ENCODE data around the gene ASMT.
A peak's percentile ranks its signal among the peaks of the same experiment; 100 is the strongest.
"Not testable (repeated sequence)": the region's sequence is repeated elsewhere in the genome, so short reads cannot be mapped to it uniquely, and the experiment has no call there.

The ASMT gene, protein sequence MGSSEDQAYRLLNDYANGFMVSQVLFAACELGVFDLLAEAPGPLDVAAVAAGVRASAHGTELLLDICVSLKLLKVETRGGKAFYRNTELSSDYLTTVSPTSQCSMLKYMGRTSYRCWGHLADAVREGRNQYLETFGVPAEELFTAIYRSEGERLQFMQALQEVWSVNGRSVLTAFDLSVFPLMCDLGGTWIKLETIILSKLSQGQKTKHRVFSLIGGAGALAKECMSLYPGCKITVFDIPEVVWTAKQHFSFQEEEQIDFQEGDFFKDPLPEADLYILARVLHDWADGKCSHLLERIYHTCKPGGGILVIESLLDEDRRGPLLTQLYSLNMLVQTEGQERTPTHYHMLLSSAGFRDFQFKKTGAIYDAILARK

DNA sequence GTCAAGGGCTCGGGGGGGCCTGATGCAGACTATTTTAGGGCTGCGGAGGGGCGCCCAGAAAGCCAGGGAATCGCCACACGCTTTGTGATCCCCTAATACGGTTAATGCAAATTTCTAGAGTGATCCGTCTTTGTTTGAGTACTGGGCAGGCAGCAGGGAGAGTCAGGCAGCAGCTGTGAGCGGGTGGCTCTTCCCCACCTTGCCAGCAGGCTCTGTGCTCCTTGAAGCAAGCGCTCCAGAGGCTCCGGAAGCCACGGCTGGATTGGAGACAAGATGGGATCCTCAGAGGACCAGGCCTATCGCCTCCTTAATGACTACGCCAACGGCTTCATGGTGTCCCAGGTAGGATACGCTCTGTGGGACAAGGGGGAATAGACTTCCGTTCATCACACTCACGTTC is at the start of gene ASMT:
Gene ASMT, plus strand, starts transcription at position 133 of the 400 bp plus-strand sequence. Its CDS starts 141 bp downstream, at position 274.
- DNase-seq = no peak

DNA sequence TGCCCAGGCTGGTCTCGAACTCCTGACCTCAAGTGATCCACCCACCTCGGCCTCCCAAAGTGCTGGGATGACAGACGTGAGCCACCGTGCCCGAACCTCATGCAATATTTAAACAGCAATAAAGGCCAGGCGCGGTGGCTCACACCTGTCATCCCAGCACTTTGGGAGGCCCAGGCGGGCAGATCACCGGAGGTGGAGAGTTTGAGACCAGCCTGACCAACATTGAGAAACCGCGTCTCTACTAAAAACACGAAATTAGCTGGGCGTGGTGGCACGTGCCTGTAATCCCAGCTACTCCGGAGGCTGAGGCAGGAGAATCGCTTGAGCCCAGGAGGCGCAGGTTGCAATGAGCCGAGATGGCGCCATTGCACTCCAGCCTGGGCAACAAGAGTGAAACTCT is 40.7 kb upstream of the ASMT start:
- not testable (repeated sequence) for DNase-seq

DNA sequence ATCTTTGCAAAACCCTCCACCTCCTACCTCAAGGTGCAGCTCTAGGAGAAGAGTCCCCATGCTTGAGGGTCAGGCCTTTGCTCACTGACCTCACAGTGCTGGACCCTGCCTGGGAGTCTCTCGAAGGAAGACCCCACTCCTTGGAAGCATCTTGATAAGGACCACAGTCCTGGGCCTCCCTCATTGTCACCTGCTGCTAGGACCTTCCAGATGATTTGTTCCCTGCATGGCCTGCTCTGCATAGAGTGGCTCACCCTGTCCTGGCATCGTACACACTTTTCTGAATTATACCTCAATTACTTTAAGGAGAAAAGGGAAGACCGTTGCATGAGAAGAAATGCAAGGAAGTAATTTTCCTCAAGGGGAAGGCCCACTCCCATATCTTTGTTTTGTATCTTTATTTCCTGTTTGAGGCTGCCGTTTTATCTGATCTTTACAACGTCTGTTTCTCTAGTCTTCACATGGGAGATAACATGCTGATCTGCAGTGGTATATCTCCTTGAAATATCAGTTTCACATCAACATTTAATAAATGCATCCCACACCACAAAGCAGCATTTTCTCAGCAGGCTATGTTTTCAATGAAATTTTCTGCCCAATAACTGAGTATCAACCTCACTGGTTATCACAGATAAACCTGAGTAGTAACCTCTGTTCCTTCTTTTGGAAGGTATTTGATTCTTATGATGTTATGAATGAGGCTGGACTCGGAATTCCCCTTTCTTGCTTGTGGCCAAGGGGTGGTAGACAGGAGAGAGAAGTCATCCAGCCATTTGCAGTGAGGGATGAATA is 38.5 kb upstream of the ASMT start:
- DNase-seq = no peak

DNA sequence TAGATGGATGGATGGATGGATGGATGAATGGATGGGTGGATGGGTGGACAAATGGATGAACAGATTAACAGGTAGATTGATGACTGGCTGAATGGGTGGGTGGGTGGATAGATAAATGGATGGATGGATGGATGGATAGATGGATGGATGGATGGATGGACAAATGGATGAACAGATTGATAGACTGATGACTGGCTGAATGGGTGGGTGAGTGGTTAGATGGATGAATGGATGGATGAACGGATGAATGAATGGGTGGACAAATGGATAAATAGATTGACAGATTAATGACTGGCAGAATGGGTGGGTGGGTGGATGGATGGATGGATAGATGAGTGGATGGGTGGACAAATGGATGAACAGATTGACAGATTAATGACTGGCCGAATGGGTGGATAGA is 37.0 kb upstream of the ASMT start:
- no peak for DNase-seq

DNA sequence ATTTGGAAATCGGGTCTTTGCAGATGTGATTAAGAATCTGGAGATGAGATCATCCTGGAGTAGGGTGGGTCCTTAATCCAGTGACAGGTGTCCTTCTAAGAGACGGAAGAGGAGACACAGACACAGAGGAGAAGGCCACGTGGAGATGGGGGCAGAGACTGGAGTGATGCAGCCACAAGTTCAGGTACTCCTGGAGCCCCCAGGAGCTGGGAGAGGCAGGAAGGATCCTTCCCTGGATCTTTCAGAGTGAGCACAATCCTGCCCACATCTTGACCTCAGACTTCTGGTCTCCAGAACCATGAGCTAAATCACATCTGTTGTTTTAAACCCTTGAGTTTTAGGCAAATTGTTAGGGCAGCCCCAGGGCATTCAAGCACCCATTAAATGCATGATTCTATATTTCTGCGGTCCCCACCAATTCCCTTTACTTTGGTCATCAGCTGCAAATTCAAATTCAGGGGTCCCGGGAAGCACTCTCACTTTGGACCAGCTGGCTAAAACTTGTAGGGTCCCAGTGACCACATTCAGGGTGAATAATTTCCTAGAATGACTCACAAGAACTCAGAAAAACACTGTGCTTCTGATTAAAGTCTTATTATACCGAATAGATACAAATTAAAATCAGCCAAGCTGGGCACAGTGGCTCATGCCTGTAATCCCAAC is 36.2 kb upstream of the ASMT start:
- DNase-seq = no peak

DNA sequence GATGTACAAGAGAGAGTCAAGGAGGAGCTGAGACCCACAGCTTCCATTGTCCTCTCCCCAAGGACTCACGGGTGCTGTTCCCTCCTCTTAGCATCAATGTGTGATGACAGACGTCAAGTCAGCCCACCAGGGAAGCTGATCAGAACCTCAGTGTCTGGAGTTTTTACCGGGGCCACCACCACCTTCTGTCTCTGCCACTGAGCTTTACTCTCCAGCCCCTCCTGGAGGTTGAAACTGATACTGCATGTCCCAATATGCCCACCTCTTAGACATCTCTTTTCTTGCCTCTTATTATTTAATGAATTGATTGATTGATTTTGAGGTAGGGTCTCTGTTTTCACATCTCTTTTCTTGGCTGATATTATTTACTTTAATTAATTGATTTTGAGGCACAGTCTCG is 33.7 kb upstream of the ASMT start:
- peak; percentile 11 to 42 (median 24) for DNase-seq

DNA sequence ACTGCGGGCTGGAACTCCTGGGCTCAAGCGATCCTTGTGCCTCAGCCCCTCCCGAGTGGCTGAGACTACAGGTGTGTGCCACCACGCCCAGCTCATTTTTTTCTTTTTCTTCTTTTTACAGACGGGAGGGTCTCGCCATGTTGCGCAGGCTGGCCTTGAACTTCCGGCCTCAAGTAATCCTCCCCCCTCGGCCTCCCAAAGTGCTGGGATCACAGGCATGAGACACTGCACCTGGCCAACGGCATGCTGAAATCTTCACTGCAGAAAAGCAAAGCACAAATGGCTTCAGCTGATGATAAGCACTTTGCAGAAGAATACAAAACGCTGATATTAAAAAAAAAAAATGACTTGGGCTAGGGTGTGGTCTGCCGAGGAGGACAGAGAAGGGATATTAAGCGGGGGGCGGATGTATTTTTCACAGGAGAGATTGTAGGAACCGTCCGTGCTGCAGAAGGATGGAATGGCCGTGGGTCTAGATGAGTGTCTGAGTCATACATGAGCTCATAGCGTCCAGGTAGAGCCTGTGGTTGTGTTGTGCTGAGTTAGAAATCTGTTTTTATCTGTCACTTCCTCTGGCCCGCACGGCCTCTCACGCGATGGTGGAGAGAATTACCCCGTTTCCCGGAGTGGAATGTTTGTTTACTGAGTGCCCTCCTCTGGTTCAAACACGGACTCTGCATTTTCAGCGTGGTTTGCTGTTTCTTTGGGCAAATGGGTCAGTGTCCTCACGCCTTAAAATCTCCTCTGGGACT is 32.0 kb upstream of the ASMT start:
- no peak for DNase-seq

DNA sequence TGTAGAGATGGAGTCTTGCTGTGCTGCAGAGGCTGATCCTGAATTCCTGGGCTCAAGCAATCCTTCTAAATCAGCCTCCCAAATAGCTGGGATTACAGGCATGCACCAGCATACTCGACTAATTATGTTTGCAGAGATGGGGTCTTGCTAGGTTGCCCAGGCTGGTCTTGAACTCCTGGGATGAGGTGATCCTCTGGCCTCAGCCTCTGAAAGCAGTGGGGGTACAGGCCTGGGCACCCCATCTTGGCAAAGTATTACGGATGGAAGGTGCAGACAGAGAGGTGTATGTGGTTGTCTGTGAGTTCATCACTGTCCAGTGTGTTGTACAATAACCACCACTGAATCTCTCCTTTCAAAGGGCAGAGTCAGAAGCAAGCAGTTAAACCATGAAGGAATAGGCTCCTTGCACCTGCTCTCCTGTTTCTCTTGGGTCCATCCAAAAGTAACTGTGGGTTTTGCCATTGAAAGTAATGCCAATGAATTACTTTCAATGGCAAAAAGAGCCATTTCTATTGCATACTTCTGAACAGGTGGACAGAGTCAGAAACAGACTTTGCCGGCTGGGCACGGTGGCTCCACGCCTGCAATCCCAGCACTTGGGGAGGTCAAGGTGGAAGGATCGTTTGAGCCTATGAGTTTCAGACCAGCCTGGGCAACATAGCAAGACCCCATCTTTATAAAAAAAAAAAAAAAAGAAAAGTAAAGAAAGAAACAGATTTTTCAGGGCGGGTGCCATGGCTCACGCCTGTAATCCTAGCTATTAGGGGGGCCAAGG is 30.4 kb upstream of the ASMT start:
- DNase-seq = no peak

DNA sequence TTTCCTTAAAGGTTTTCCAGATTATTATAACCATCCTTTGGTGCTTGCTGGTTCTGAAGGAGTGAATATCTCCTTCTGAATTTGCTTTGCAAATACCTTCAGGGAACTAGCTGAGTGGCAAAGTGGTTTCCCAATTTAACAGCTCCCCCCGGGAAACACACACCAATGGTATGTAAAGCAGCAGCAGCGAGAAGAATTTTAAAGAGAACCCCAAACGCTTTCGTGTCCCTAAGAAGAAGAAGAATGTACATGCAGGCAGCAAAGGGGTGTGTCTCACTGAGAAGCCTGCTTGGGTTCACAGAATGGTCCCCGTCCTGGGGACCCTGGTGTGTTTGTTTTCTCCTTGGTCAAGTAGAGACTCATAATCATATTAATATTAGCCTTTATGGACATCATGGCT is 27.7 kb upstream of the ASMT start:
- no peak for DNase-seq

DNA sequence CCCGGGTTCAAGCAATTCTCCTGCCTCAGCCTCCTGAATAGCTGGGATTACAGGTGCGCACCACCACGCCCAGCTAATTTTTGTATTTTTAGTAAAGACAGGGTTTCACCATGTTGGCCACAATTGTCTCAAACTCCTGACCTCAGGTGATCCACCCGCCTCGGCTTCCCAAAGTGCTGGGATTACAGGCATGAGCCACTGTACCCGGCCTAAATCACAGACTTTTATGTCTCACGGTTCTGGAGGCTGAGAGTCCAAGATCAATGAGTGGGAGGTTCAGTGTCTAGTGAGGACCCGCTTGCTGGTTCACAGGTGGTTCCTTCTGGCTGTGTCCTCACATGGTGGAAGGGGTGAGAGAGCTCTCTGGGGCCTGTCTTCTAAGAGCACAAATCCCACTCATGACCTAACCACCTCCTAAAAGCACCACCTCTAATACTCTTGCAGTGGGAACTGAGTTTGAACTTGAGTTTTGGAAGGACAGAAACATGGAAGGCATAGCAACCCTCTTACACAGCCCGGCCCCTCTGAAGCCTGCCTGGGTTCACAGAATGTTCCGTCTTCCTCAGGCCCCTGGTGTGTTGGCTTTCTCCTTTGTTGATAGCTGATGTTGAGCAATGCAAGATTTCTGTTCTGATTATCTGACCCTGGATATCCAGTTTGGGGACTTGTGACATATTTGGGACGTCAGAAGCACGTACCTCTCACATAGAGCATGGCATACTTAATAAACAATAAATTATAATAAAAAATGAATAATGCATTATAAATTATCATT is 25.3 kb upstream of the ASMT start:
- no peak for DNase-seq

DNA sequence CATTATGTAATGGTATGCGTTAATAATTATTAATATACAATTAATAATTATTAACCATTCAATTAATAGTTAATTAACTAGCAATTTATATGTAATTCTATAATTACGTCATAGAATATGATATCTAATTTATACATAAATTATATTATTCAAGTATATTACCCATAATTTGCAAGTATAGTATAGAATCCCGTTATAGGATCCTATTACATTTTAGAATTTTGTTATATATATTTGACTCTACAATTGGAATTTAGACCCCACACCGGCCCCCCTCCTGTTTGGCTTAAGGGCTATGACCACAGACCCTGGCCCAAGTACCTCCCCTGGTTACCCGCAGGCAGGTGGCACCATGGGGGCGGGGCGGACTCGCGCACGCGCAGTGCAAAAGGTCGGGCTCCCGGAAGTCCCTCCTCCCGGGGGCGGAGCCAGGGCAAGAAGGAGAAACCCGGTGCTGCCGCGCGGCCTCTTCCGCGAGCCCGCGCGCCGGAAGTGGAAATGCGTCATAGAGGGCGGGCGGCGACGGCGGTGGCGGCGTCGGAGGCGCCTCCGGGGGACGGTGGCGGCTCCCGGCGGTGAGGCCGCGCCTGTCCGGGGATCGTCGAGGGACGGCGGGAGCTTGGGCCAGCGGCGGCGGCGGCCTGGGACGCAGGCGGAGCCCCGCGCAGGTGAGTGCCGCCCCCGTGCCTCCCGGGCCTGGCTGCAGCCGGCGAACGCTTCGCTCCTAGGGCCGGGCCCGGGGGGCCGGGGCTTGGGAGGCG is 23.6 kb upstream of the ASMT start, which contains the start of gene AKAP17A:
Gene AKAP17A, plus strand, starts transcription at position 503 of the 761 bp plus-strand sequence. CDS start 1,859 bp downstream, outside the sequence.
- peak; percentile 95 to 98 (median 97) for DNase-seq

DNA sequence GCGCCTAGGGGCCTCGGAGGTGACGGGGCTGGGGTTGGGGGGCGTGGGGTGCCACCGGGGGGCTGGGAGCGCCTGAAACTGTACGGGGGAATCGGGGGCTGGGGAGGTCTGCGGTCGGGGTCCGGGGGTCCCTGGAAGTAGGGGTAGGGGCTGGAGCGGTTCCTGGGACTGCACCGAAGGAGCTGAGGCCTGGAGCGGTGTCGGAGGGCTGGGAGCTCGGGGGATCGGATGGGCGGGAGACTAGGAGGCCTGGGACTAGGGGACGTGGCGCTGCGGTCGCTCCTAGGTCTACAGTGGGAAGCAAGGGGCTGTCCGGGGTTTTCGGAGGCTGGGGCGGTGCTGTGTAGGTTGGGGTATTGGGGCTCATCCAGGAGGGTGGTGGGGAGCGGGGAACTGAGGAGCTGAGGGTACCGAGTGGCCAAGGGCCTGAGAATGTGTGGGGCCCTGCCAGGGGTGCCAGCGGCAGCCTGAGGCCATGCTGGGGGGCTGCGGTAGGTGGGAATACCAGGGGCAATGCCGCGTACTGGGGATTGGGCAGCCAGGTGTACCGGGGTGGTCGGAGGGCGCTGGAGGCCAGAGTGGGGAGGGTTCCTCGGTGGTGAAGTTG is 22.9 kb upstream of the ASMT start:
- DNase-seq = peak in 1 of 4 experiments; percentile 4

DNA sequence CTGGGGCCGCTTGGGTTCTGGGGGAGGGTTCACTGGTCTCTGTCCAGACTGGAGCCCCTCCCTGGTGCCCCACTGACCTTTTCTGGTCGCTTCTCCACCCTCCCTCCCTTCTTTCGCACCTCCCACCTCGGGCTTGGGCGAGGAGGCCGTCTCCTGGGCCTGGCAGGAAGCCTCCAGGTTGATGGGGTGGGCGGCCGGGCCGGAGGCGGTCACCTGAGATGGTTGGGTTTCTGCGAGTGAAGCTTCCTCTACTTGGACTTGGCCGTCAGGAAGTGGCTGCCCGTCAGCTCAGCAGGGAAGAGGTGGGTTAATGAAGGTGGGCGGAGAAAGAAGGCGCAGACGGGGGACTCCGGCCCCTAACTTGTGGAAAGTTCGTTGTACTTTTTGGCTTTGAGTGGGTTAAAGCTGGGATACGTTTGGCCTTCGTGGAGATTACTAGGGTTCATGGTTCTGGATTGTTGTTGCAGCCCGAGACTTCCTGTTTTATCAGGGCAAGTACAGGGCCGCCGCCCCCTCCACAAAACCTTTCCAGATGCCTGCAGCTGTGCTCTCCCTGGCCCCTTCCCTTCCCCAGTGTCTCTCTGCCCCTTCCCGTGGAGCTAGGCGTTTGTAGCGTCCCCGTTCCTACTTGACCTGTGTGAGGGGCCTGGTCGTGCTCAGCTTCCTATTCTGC is 22.3 kb upstream of the ASMT start:
- DNase-seq = no peak

DNA sequence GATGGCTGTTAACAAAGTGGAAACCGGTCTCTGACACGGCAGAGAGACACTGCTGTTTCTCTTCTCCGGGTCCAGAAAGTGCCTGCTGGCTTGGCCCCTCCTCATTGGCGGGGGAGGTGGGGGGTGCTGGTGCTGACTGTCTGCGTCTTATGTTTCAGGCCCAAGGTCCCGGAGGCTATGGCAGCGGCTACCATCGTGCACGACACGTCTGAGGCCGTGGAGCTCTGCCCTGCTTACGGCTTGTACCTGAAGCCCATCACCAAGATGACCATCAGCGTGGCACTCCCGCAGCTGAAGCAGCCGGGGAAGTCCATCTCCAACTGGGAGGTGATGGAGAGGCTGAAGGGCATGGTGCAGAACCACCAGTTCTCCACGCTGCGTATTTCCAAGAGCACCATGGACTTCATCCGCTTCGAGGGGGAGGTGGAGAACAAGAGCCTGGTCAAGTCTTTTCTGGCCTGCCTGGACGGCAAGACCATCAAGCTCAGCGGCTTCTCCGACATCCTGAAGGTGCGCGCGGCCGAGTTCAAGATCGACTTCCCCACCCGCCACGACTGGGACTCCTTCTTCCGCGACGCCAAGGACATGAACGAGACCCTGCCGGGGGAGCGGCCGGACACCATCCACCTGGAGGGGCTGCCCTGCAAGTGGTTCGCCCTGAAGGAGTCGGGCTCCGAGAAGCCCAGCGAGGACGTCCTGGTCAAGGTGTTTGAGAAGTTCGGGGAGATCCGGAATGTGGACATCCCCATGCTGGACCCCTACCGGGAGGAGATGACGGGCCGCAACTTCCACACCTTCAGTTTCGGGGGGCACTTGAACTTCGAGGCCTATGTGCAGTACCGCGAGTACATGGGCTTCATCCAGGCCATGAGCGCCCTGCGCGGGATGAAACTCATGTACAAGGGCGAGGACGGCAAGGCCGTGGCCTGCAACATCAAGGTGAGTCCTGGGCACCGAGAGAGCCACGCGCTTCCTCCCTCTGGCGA is 21.3 kb upstream of the ASMT start:
- no peak for DNase-seq

DNA sequence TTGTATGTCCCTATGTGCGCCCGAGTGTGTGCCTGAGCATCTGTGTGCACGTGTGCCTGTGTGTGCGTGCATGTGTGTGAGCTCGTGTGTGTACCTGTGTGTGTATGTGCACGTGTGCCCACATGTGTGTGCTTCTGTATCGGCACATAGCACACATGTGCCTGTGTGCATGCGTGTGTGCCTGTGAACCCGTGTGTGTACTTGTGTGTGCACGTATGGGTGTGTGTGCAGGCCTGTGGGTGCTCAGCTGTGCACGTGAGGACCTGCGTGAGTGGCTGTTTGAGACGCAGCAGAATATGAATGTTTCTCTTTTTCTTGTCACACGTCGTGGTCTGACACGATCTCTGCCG is 19.2 kb upstream of the ASMT start:
- DNase-seq = no peak

DNA sequence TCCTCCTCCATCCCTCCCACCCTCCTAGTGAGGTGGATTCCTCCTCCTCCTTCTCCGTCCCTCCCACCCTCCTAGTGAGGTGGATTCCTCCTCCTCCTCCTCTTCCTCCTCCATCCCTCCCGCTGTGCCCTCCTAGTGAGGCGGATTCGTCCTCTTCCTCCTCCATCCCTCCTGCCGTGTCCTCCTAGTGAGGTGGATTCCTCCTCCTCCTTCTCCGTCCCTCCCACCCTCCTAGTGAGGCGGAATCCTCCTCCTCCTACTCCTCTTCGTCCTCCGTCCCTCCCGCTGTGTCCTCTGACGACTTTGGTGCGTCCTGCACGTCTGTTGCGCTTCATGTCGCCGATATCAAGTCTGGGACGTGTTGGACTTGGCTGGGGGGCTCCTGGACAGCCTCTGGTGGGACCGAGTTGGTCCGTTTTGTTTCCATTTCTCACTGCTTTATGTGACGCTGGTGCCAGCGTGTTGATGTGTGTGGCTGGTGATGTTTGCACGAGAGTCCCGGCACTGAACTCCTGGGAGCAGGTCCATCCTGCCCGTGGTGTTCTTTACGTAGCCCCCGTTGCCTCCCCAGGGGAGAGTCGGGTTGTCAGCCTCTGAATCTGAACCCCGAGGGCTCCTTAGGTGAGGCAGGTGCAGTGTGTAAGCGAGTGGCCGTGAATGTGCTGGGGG is 18.0 kb upstream of the ASMT start:
- DNase-seq = no peak

DNA sequence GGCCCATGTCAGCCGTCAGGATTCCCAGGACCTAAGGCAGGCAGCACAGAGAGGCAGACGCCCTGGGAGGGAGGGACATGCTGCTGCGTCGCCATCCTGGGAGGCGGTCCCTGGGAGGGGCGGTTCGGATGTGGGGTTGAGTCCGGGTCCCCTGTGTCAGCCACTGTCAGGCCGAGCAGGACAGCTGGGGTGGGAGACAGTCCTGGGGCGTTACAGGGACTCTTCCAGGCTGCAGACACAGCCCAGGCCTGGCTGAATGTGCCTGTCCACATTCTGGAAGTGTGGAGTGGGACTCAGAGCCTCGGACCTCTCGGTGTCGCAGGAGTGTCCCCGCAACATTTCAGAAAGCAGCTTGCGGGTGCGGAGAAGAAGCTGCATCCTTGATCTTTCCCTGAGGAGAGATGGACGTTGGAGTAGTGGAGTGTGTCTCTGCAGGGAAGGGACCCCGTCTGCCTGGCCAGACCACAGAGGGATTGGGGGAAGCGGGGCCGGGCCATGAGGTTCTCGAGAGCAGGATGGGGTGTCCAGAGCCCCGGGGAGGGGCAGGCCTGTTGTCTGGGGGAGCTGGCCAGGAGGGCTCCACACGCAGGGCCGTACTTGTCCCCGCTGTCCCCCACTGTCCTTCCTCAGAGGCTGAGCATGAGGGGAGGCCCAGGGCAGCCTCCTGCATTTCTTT is 17.4 kb upstream of the ASMT start:
- DNase-seq = no peak
